Esophagus muscularis mucosa (tissue), 4 donors: Measurements from ENCODE around the gene DUSP7. TPM values are rescaled to one million over a fixed set of nuclear protein-coding genes. Genes with fewer than 3 reads are reported as not detected.
A peak's percentile ranks its signal among the peaks of the same experiment; 100 is the strongest.

ENCODE experiments used
- DNase-seq: peaks from one replicate; pipeline ENCODE4 v3.0.0-alpha.2; 2017; ENCODE audit errors: extremely low spot score
- H3K27ac ChIP-seq, 4 donors: fragments of 200-600 bp; sonication (generic); replicated peaks in 1 of 4; 1 replicate in 3 of 4; 2 replicates in 1 of 4; pipeline ENCODE4 v1.5.1; 2016 to 2019; ENCODE audit warnings: mild to moderate bottlenecking in 1 of 4
- H3K27me3 ChIP-seq, 4 donors: fragments of 200-600 bp; sonication (generic); one replicate each; pipeline versions ENCODE4 v1.5.1 to v1.6.0; 2016 to 2019
- H3K36me3 ChIP-seq, 4 donors: fragments of 200-600 bp; sonication (generic); one replicate each; pipeline ENCODE4 v1.5.1; 2016 to 2019
- H3K4me1 ChIP-seq, 4 donors: fragments of 200-600 bp; sonication (generic); one replicate each; pipeline ENCODE4 v1.5.1; 2016 to 2019
- H3K4me3 ChIP-seq, 4 donors: fragments of 200-600 bp; sonication (generic); 1 replicate in 2 of 4; 2 replicates in 2 of 4; pipeline ENCODE4 v1.5.1; 2016 to 2019; ENCODE audit warnings: mild to moderate bottlenecking in 4 of 4, moderate library complexity in 1 of 4
- H3K9me3 ChIP-seq, 4 donors: fragments of 200-600 bp; sonication (generic); 1 replicate in 3 of 4; 2 replicates in 1 of 4; pipeline ENCODE4 v1.5.1; 2016 to 2019
- CTCF ChIP-seq, 3 experiments: fragments of 200-600 bp in 2 of 3; fragments of 450-650 bp in 1 of 3; sonication (generic) in 2 of 3; IDR thresholded peaks; one replicate each; pipeline ENCODE4 v1.5.1; 2017 to 2019; ENCODE audit warnings: antibody characterized with exemption in 3 of 3, mild to moderate bottlenecking in 2 of 3, moderate library complexity in 1 of 3
- EP300 ChIP-seq: sonication (generic); formaldehyde crosslinking; IDR thresholded peaks from one replicate; pipeline ENCODE4 v1.6.1; 2017; ENCODE audit warnings: antibody characterized with exemption
- POLR2A ChIP-seq: fragments of 450-650 bp; IDR thresholded peaks from one replicate; pipeline ENCODE4 v1.6.1; 2017; ENCODE audit warnings: antibody characterized with exemption, moderate library complexity, mild to moderate bottlenecking, low read depth
- POLR2AphosphoS5 ChIP-seq, 2 donors: sonication (generic); formaldehyde crosslinking; IDR thresholded peaks; one replicate each; pipeline ENCODE4 v1.6.1; 2017; ENCODE audit warnings: antibody characterized with exemption in 2 of 2
- WGBS: methylation state at CpG from one replicate; pipeline ENCODE4 v1.1.5; 2018; 5-methylcytosine and 5-hydroxymethylcytosine counted together
- intact Hi-C: fragments of 100-400 bp; cut with DNase I; formaldehyde crosslinking; loops from one replicate; pipeline ENCODE4 v1.15.1; 2023
- total RNA-seq, 4 donors: library from RNA; depleted of rRNA; stranded (reverse); fragments of >200 nt; gene quantifications; one replicate each; pipeline versions ENCODE4 v1.1.0 to v1.2.1, GENCODE V29; 2016

DUSP7 gene
- total RNA-seq, 4 donors from 2014 or later: 10.0 to 23.5 (median 15.9) TPM

GRCh38 chr3:52006820-52007133 lies 49.6 kb downstream of the DUSP7 start:
- Histone ChIP-seq H3K9me3 (no peaks in the 10 kb centered on the region), H3K4me3 (no peak overlapping the region), H3K36me3 (no peaks in the 10 kb centered on the region), H3K4me1 (peaks cover 26 to 28% (median 27%) of the 10 kb centered on the region in 4 donors), H3K27ac (no peak overlapping the region), H3K27me3 (no peaks in the 10 kb centered on the region)
- no peak for TF ChIP-seq POLR2AphosphoS5 (IDR thresholded peaks at IDR 0.05)
- TF ChIP-seq CTCF (IDR thresholded peaks at IDR 0.05): no peak
- TF ChIP-seq EP300: no peak
- no peak for TF ChIP-seq POLR2A
- no peak for DNase-seq
- intact Hi-C loops: loop anchor here (10.0 kb wide), 1 partner anchor 338 kb away; no protein-coding TSS in a partner anchor
- WGBS: 77% methylated on average over 2 of the region's 6 CpGs

GRCh38 chr3:52006017-52006819 lies 50.2 kb downstream of the DUSP7 start:
- peaks cover 27 to 34% (median 32%) of the 10 kb centered on the region in 4 donors for H3K4me1 ChIP-seq
- no peaks in the 10 kb centered on the region for H3K36me3 ChIP-seq
- intact Hi-C loops: loop anchor here (10.0 kb wide), 1 partner anchor 339 kb away; no protein-coding TSS in a partner anchor
- no peaks in the 10 kb centered on the region for H3K9me3 ChIP-seq
- no peaks in the 10 kb centered on the region for H3K27me3 ChIP-seq
- H3K4me3 ChIP-seq: no peak overlapping the region
- no peak for TF ChIP-seq POLR2AphosphoS5 (IDR thresholded peaks at IDR 0.05)
- no peak for TF ChIP-seq POLR2A
- no peak for TF ChIP-seq CTCF (IDR thresholded peaks at IDR 0.05)
- DNase-seq: no peak
- peak overlapping the region in 3 of 4 donors; percentile 16 to 39 (median 23) for H3K27ac ChIP-seq
- 55% methylated on average over 6 of the region's 8 CpGs for WGBS

- peaks cover 0 to 4% (median 0%) of the 10 kb centered on the region in 4 donors for H3K27me3 ChIP-seq
- no peaks in the 10 kb centered on the region for H3K36me3 ChIP-seq
- H3K27ac ChIP-seq: peak overlapping the region; percentile 16 to 39 (median 31)
- intact Hi-C loops: loop anchor here (2.0 to 10.0 kb wide), 2 partner anchors 49 to 339 kb away; no protein-coding TSS in a partner anchor
- 19% methylated on average over 9 of the region's 15 CpGs for WGBS
- no peak for TF ChIP-seq POLR2A
- TF ChIP-seq EP300: no peak
- no peak for TF ChIP-seq CTCF (IDR thresholded peaks at IDR 0.05)
- TF ChIP-seq POLR2AphosphoS5 (IDR thresholded peaks at IDR 0.05): no peak
- peaks cover 27 to 34% (median 32%) of the 10 kb centered on the region in 4 donors for H3K4me1 ChIP-seq
- H3K9me3 ChIP-seq: no peaks in the 10 kb centered on the region
- H3K4me3 ChIP-seq: peak overlapping the region in 1 of 4 donors; percentile 1
- no peak for DNase-seq
Measured at GRCh38 chr3:52005571-52005986, 50.8 kb downstream of the DUSP7 start.

GRCh38 chr3:52004906-52005395 lies 51.4 kb downstream of the DUSP7 start:
- WGBS: 100% methylated on average over 1 of the region's 4 CpGs
- DNase-seq: no peak
- intact Hi-C loops: loop anchor here (2.0 to 10.0 kb wide), 2 partner anchors 50 to 340 kb away; no protein-coding TSS in a partner anchor
- H3K36me3 ChIP-seq: no peaks in the 10 kb centered on the region
- no peak for TF ChIP-seq POLR2AphosphoS5 (IDR thresholded peaks at IDR 0.05)
- no peak for TF ChIP-seq CTCF (IDR thresholded peaks at IDR 0.05)
- no peak for TF ChIP-seq EP300
- no peak overlapping the region for H3K4me3 ChIP-seq
- no peaks in the 10 kb centered on the region for H3K9me3 ChIP-seq
- H3K4me1 ChIP-seq: peaks cover 27 to 34% (median 32%) of the 10 kb centered on the region in 4 donors
- peaks cover 0 to 8% (median 0%) of the 10 kb centered on the region in 4 donors for H3K27me3 ChIP-seq
- peak overlapping the region; percentile 16 to 39 (median 31) for H3K27ac ChIP-seq
